Measurements from ENCODE around the gene DDX59. TPM values are rescaled to one million over a fixed set of nuclear protein-coding genes. Genes with fewer than 3 reads are reported as not detected.

Gene DDX59
- total RNA-seq, 2 experiments from 2014 or later, result 24.6 to 28.7 TPM

GRCh38 chr1:200683298-200683697, 13.6 kb upstream of the DDX59 start:
- ChIA-PET CTCF (ENCODE audit: unreplicated experiment) (no interaction called here), POLR2A (no interaction called here)
- no peaks in the 10 kb centered on the region; the same call in 1 of the 2 replicates for H3K9me2 ChIP-seq (ENCODE audit: insufficient read depth, low read length)
- H2AFZ ChIP-seq (ENCODE audit: low read length), result no peak overlapping the region
- no peaks in the 10 kb centered on the region for H3K36me3 ChIP-seq (ENCODE audit: insufficient read depth, low read length)
- BruUV-seq (replicated peaks), result no TSS peak
- H3K9me3 ChIP-seq (ENCODE audit: low read length), result no peaks in the 10 kb centered on the region
- no peak overlapping the region for H3K27ac ChIP-seq (ENCODE audit: low read depth, low read length, poor library complexity, severe bottlenecking)
- intact Hi-C loops (cut with micrococcal nuclease; ENCODE audit: unreplicated experiment), result no loop called here
- TF ChIP-seq EZH2phosphoT487 (IDR thresholded peaks at IDR 0.05; ENCODE audit: borderline replicate concordance, low read depth, low read length) (no peak), CTCF (conservative IDR thresholded peaks at IDR 0.05; ENCODE audit: low read length) (no peak)
- no peak overlapping the region for H3K4me2 ChIP-seq (ENCODE audit: low read length)
- H4K20me1 ChIP-seq (ENCODE audit: insufficient read depth, low read length), result no peaks in the 10 kb centered on the region
- no peaks in the 10 kb centered on the region for H3K79me2 ChIP-seq (ENCODE audit: insufficient read depth, low read depth, low read length)
- no peak overlapping the region for H3K4me3 ChIP-seq (ENCODE audit: low read depth, low read length, poor library complexity, severe bottlenecking)
- no peak for DNase-seq (ENCODE audit: low spot score)
- no peaks in the 10 kb centered on the region for H3K4me1 ChIP-seq (ENCODE audit: insufficient read depth, low read length, poor library complexity, severe bottlenecking)

- ChIA-PET CTCF (ENCODE audit: unreplicated experiment) (no interaction called here), POLR2A (interaction anchor here (0.7 kb wide), 2 partner anchors 148 to 1222 kb away, joined by 4 read pairs; no protein-coding TSS in a partner anchor)
Measured at GRCh38 chr1:200681231-200681630, 11.5 kb upstream of the DDX59 start.

More at GRCh38 chr1:200681231-200681630, 11.5 kb upstream of the DDX59 start:
- no peak overlapping the region for H3K4me3 ChIP-seq (ENCODE audit: low read depth, low read length, poor library complexity, severe bottlenecking)
- no peaks in the 10 kb centered on the region for H3K36me3 ChIP-seq (ENCODE audit: insufficient read depth, low read length)
- intact Hi-C loops (cut with micrococcal nuclease; ENCODE audit: unreplicated experiment), result no loop called here
- DNase-seq (ENCODE audit: low spot score), result no peak
- TF ChIP-seq CTCF (conservative IDR thresholded peaks at IDR 0.05; ENCODE audit: low read length), result no peak
- TF ChIP-seq EZH2phosphoT487 (IDR thresholded peaks at IDR 0.05; ENCODE audit: borderline replicate concordance, low read depth, low read length), result no peak
- no peak overlapping the region for H3K4me2 ChIP-seq (ENCODE audit: low read length)
- no TSS peak for BruUV-seq (replicated peaks)
- no peaks in the 10 kb centered on the region for H3K79me2 ChIP-seq (ENCODE audit: insufficient read depth, low read depth, low read length)
- no peaks in the 10 kb centered on the region for H3K9me2 ChIP-seq (ENCODE audit: insufficient read depth, low read length)
- H3K4me1 ChIP-seq (ENCODE audit: insufficient read depth, low read length, poor library complexity, severe bottlenecking), result no peaks in the 10 kb centered on the region
- no peaks in the 10 kb centered on the region for H3K9me3 ChIP-seq (ENCODE audit: low read length)
- no peak overlapping the region for H3K27ac ChIP-seq (ENCODE audit: low read depth, low read length, poor library complexity, severe bottlenecking)
- H4K20me1 ChIP-seq (ENCODE audit: insufficient read depth, low read length), result no peaks in the 10 kb centered on the region
- H2AFZ ChIP-seq (ENCODE audit: low read length), result no peak overlapping the region
